HUES64 (cell line): Measurements from ENCODE around the gene AKIRIN1.
"Not testable (repeated sequence)": the region's sequence is repeated elsewhere in the genome, so short reads cannot be mapped to it uniquely, and the experiment has no call there.

Experiments
- H3K27ac ChIP-seq: 2 replicates; pipeline ENCODE4 v1.7.0; 2013; ENCODE audit warnings: low read depth, low read length, inconsistent platforms
- H3K27me3 ChIP-seq: 2 replicates; pipeline ENCODE4 v1.6.1; 2013; ENCODE audit warnings: mild to moderate bottlenecking, low read length; ENCODE audit not compliant: insufficient read depth
- H3K36me3 ChIP-seq: 2 replicates; pipeline ENCODE4 v1.6.1; 2013; ENCODE audit warnings: mild to moderate bottlenecking, low read length; ENCODE audit not compliant: insufficient read depth
- H3K4me1 ChIP-seq: 2 replicates; pipeline ENCODE4 v1.6.1; 2013; ENCODE audit warnings: mild to moderate bottlenecking, low read length, moderate library complexity; ENCODE audit not compliant: insufficient read depth
- H3K4me3 ChIP-seq: 2 replicates; pipeline ENCODE4 v1.5.1; 2013; ENCODE audit warnings: mild to moderate bottlenecking, low read length, moderate library complexity
- H3K9ac ChIP-seq: 2 replicates; pipeline ENCODE4 v1.6.1; 2013; ENCODE audit warnings: mild to moderate bottlenecking, low read depth, low read length
- H3K9me3 ChIP-seq: 2 replicates; pipeline ENCODE4 v1.6.1; 2013; ENCODE audit warnings: low read depth, low read length; ENCODE audit not compliant: insufficient read depth
- WGBS: fragments of 150-250, 120-280 bp; methylation state at CpG from one replicate; pipeline ENCODE4 v1.1.7; 2013; ENCODE audit warnings: missing lambda C conversion rate; 5-methylcytosine and 5-hydroxymethylcytosine counted together

AKIRIN1 gene

GRCh38 chr1:38997034-38997900 is 6.2 kb downstream of the AKIRIN1 start:
- Histone ChIP-seq H3K4me3 (peak overlapping the region; percentile 13; the same call in 1 of the 2 replicates), H3K27ac (peak overlapping the region; percentile 3; the same call in 1 of the 2 replicates), H3K36me3 (peaks cover 100% of the 10 kb centered on the region)

DNA sequence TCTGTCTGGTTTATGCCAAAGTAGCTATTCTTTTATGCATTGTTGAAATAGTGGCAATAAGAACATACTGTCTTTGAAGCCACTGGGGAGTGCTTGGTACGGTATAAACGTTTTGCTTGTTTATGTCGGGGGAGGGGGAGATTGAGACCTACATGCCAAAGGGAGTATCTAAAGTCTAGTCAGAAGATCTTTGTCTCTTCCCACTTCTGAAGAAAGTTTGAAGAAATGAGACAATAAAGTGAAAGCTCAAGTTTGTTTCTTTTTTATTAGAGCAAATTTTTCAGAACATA is 6.8 kb downstream of the AKIRIN1 start:
- peak overlapping the region; percentile 3; the same call in 1 of the 2 replicates for H3K27ac ChIP-seq
- H3K4me1 ChIP-seq = peaks cover 66% of the 10 kb centered on the region
- 64% methylated on average over 3 of the region's 3 CpGs for WGBS

More at GRCh38 chr1:38997034-38997900, 6.2 kb downstream of the AKIRIN1 start:
- Histone ChIP-seq H3K4me1 (peaks cover 69% of the 10 kb centered on the region), H3K27me3 (no peaks in the 10 kb centered on the region), H3K9me3 (no peaks in the 10 kb centered on the region), H3K9ac (no peak overlapping the region)
- 73% methylated on average over 3 of the region's 4 CpGs for WGBS

GRCh38 chr1:39001516-39002421 is 10.7 kb downstream of the AKIRIN1 start:
- H3K27me3 ChIP-seq = no peaks in the 10 kb centered on the region
- H3K9ac ChIP-seq = no peak overlapping the region; the same call in 1 of the 2 replicates
- H3K4me1 ChIP-seq = peaks cover 48% of the 10 kb centered on the region
- WGBS = 36% methylated on average over 4 of the region's 5 CpGs
- H3K9me3 ChIP-seq = no peaks in the 10 kb centered on the region
- no peak overlapping the region for H3K4me3 ChIP-seq
- H3K27ac ChIP-seq = peak overlapping the region; percentile 61; the same call in 1 of the 2 replicates
- peaks cover 99% of the 10 kb centered on the region for H3K36me3 ChIP-seq

More for the DNA sequence above, 6.8 kb downstream of the AKIRIN1 start:
- Histone ChIP-seq H3K36me3 (peaks cover 99% of the 10 kb centered on the region), H3K9me3 (no peaks in the 10 kb centered on the region), H3K9ac (no peak overlapping the region), H3K27me3 (no peaks in the 10 kb centered on the region), H3K4me3 (no peak overlapping the region; the same call in 1 of the 2 replicates)

GRCh38 chr1:39003281-39003680 is 12.2 kb downstream of the AKIRIN1 start:
- H3K36me3 ChIP-seq = peaks cover 99% of the 10 kb centered on the region
- no peak overlapping the region for H3K4me3 ChIP-seq
- peaks cover 36% of the 10 kb centered on the region for H3K4me1 ChIP-seq
- H3K27me3 ChIP-seq = no peaks in the 10 kb centered on the region
- no peak overlapping the region for H3K9ac ChIP-seq
- peak overlapping the region; percentile 34; the same call in 1 of the 2 replicates for H3K27ac ChIP-seq
- WGBS = 100% methylated on average over 3 of the region's 3 CpGs
- no peaks in the 10 kb centered on the region for H3K9me3 ChIP-seq

DNA sequence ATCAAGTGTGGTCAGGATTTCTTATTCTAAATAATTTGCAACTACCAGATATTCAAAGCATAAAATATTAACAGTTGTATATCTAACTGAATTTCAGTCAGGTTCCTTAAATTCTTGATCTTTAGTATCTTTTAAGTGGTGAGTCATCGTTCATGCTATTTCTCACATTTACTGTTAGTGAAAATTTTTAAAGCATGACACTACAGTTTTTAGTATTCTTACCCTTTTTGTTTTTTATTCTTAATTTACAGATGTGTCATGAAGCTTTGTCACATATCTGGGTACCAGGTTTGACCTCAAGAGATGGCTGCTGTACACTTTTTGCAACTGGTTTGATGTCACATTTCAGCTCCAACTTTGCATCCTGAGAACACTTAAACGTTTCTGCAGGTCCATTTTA is 12.7 kb downstream of the AKIRIN1 start:
- H3K4me1 ChIP-seq = peaks cover 35% of the 10 kb centered on the region
- WGBS = 91% methylated on average over 1 of the region's 2 CpGs
- no peaks in the 10 kb centered on the region for H3K9me3 ChIP-seq
- no peak overlapping the region for H3K9ac ChIP-seq
- no peaks in the 10 kb centered on the region for H3K27me3 ChIP-seq
- H3K27ac ChIP-seq = no peak overlapping the region
- peaks cover 99% of the 10 kb centered on the region for H3K36me3 ChIP-seq
- H3K4me3 ChIP-seq = no peak overlapping the region

DNA sequence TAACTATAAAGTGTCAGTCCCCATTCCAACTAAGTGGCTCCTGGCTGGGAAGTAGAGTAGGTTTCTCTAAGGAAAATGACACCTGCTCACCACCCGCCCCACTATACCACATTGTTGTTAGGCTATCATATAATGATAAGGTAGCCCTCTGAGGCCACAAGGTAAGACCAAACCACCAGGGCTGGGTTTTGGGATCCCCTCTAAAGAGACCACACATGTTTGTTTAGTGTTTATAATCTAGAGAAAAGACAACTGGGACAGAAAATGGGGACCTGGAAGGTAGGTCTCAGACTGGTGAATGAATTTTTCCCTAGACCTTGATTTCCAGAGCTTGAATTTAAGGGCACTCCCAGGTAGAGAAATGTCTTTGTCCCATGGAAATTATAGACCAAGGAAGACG is 15.2 kb downstream of the AKIRIN1 start:
- Histone ChIP-seq H3K4me3 (no peak overlapping the region), H3K9ac (no peak overlapping the region), H3K36me3 (peaks cover 91% of the 10 kb centered on the region), H3K27ac (no peak overlapping the region), H3K4me1 (peaks cover 14% of the 10 kb centered on the region), H3K9me3 (no peaks in the 10 kb centered on the region), H3K27me3 (no peaks in the 10 kb centered on the region)
- WGBS = 100% methylated on average over 1 of the region's 2 CpGs

DNA sequence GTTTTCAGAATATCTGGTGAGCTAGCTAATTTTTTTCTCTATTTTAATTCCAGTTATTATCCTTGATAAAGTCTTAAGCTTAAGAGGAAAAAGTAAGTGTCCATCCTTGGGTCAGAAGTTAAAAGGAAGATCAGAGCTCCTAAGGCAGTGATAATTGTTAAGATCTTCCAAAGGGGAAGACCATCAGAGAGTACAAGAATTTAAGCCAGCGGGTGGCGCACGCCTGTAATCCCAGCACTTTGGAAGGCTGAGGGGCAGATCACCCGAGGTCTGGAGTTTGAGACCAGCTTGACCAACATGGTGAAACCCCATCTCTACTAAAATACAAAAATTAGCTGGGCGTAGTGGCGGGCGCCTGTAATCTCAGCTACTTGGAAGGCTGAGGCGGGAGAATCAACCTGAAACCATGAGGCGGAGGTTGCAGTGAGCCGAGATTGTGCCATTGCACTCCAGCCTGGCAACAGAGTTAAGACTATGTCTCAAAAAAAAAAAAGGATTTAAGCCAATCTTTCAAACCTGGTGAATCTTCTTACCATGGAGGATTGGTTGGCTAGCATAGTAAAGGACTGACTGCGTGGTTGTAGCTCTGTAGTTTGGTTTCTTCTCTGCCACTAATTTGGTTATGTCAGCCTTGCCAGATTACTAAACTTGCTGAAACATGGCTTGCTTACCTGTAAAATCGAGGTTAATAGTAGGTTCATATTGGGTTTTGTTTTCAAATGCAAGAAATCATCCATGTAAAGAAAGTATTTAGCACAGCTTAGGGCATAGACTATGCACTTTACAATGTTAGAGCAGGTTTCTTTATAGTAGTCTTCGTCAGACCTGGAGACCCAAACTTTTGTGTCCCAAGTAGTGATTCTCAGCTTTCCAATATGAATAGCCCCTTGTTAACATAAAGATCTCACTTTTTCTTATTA is 15.9 kb downstream of the AKIRIN1 start:
- H3K9ac ChIP-seq = no peak overlapping the region
- H3K27ac ChIP-seq = no peak overlapping the region; the same call in 1 of the 2 replicates
- peaks cover 88% of the 10 kb centered on the region for H3K36me3 ChIP-seq
- H3K4me3 ChIP-seq = no peak overlapping the region
- H3K9me3 ChIP-seq = no peaks in the 10 kb centered on the region
- 97% methylated on average over 13 of the region's 13 CpGs for WGBS
- H3K27me3 ChIP-seq = no peaks in the 10 kb centered on the region
- H3K4me1 ChIP-seq = peaks cover 10% of the 10 kb centered on the region

DNA sequence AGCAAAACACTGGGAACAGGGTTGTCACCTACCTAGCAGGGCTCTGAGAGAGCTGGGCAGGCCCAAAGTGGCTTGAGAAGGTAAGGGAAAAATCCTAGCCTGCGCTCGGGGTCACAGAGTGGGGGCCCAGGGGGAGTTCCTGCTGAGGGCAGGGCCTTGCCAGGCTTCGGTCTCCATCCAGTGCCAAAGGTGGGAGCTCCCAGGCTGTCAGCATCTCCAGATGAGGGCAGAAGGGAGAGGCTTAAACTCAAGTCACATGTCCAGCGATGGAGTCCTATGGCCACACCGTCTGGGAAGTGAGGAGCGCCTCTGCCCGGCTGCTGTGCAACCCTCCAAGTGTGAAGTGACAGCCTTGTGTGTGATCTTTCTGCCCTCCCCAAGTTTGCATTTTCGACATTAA is 23.9 kb downstream of the AKIRIN1 start:
- WGBS = 86% methylated on average over 7 of the region's 8 CpGs
- Histone ChIP-seq H3K36me3 (peaks cover 16% of the 10 kb centered on the region), H3K4me1 (peaks cover 16% of the 10 kb centered on the region)
- H3K27me3 ChIP-seq, H3K4me3 ChIP-seq, H3K27ac ChIP-seq, H3K9ac ChIP-seq, H3K9me3 ChIP-seq: not testable (repeated sequence)

DNA sequence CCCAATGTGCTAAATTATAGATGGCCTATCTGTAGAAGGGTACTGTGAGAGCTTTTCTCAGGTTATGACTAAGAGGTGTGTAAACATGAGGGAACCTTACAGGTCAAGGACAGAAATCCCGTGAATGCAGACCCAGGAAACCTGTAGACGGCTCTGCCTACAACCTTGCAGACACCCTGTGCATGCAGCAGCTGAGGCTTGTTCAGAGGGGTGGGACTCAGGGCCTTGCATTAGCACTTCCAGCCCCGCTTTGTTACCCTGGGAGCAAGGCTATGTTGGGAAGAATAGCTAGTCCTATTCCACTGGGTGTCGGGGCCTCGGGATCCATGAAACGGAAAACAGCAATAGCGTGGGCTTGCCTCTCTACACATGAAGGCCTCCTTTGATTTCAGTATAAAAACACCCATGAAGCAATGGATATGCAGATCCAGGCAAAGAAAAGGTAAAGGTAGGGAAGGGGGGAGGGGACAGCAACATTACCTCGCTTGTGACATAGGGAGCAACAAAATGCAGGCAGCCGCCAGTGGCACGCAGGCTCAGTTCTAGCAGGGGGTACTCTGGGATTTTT is 25.6 kb downstream of the AKIRIN1 start:
- Histone ChIP-seq H3K27me3 (no peaks in the 10 kb centered on the region), H3K36me3 (peaks cover 8% of the 10 kb centered on the region; the same call in 1 of the 2 replicates), H3K9ac (no peak overlapping the region), H3K27ac (peak overlapping the region; percentile 69; the same call in 1 of the 2 replicates), H3K4me1 (peaks cover 16% of the 10 kb centered on the region), H3K4me3 (no peak overlapping the region), H3K9me3 (no peaks in the 10 kb centered on the region)
- WGBS = 24% methylated on average over 10 of the region's 10 CpGs

DNA sequence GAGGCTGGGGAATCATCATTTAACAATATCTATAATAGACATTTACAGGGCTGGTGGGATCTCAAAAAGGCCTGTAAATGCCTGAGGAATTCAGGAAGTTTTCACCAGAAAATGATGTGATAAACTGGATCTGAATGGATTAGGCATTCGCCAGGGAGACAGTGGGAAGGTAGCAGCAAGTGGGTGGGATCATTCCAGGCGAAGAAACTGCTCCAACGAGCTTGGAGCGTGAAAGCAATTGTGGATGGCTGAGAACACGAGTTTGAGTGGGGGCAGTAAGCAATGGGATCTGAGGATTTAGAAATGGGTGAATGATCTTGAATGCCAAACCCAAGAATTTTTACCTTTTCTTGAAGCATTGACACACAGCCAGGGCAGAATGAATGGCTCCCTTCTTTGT is 26.2 kb downstream of the AKIRIN1 start:
- Histone ChIP-seq H3K4me1 (peaks cover 16% of the 10 kb centered on the region), H3K36me3 (peaks cover 5% of the 10 kb centered on the region; the same call in 1 of the 2 replicates), H3K9me3 (no peaks in the 10 kb centered on the region), H3K9ac (no peak overlapping the region), H3K4me3 (no peak overlapping the region), H3K27ac (peak overlapping the region; percentile 69; the same call in 1 of the 2 replicates), H3K27me3 (no peaks in the 10 kb centered on the region)
- 80% methylated on average over 5 of the region's 5 CpGs for WGBS
